Trophoblast cell (in vitro differentiated cells and primary cell): ENCODE measurements around the gene SHOX.

ENCODE experiments used
- DNase-seq, 2 donors: peaks; one replicate each; pipeline ENCODE4 v3.0.0-alpha.2; 2016
- H2AFZ ChIP-seq: 2 replicates; pipeline ENCODE4 v1.6.1; 2013; ENCODE audit warnings: low read length, moderate library complexity, mild to moderate bottlenecking; ENCODE audit not compliant: insufficient read depth, poor library complexity
- H2AK5ac ChIP-seq: 2 replicates; pipeline ENCODE4 v1.6.1; 2013; ENCODE audit warnings: mild to moderate bottlenecking, low read length
- H2BK120ac ChIP-seq: 2 replicates; pipeline ENCODE4 v1.6.1; 2013; ENCODE audit warnings: low read length, mild to moderate bottlenecking, moderate library complexity; ENCODE audit not compliant: insufficient read depth, poor library complexity
- H2BK12ac ChIP-seq: 2 replicates; pipeline ENCODE4 v1.6.1; 2013; ENCODE audit warnings: mild to moderate bottlenecking, low read length, moderate library complexity
- H2BK5ac ChIP-seq: 2 replicates; pipeline ENCODE4 v1.6.1; 2013; ENCODE audit warnings: low read length, low read depth, moderate library complexity, mild to moderate bottlenecking; ENCODE audit not compliant: poor library complexity
- H3K14ac ChIP-seq: 2 replicates; pipeline ENCODE4 v1.6.1; 2013; ENCODE audit warnings: mild to moderate bottlenecking, low read length
- H3K18ac ChIP-seq: 2 replicates; pipeline ENCODE4 v1.6.1; 2013; ENCODE audit warnings: mild to moderate bottlenecking, low read length
- H3K23ac ChIP-seq: 2 replicates; pipeline ENCODE4 v1.6.1; 2013; ENCODE audit warnings: low read length
- H3K27ac ChIP-seq: 2 replicates; pipeline ENCODE4 v1.5.1; 2013; ENCODE audit warnings: low read depth, mild to moderate bottlenecking, inconsistent platforms, low read length, moderate library complexity
- H3K27me3 ChIP-seq: 2 replicates; pipeline ENCODE4 v1.6.1; 2013; ENCODE audit warnings: inconsistent platforms, mild to moderate bottlenecking, low read length, moderate library complexity; ENCODE audit not compliant: insufficient read depth
- H3K36me3 ChIP-seq, 2 experiments: 1 replicate in 1 of 2; 2 replicates in 1 of 2; pipeline ENCODE4 v1.6.1; 2013; ENCODE audit warnings: low read length in 2 of 2, mild to moderate bottlenecking in 2 of 2, moderate library complexity in 1 of 2; ENCODE audit not compliant: insufficient read depth in 2 of 2, control insufficient read depth in 1 of 2
- H3K4ac ChIP-seq: 2 replicates; pipeline ENCODE4 v1.6.1; 2013; ENCODE audit warnings: low read depth, mild to moderate bottlenecking, low read length, moderate library complexity
- H3K4me1 ChIP-seq, 2 experiments: 1 replicate in 1 of 2; 2 replicates in 1 of 2; pipeline ENCODE4 v1.6.1; 2013; ENCODE audit warnings: low read length in 2 of 2, mild to moderate bottlenecking in 2 of 2, moderate library complexity in 1 of 2; ENCODE audit not compliant: insufficient read depth in 2 of 2, control insufficient read depth in 1 of 2
- H3K4me2 ChIP-seq: 2 replicates; pipeline ENCODE4 v1.6.1; 2013; ENCODE audit warnings: inconsistent platforms, mild to moderate bottlenecking, low read length, moderate library complexity
- H3K4me3 ChIP-seq: 2 replicates; pipeline ENCODE4 v1.5.1; 2013; ENCODE audit warnings: mild to moderate bottlenecking, low read depth, low read length, inconsistent platforms
- H3K79me1 ChIP-seq: one replicate; pipeline ENCODE4 v1.6.1; 2013; ENCODE audit warnings: low read length
- H3K79me2 ChIP-seq: 2 replicates; pipeline ENCODE4 v1.6.1; 2013; ENCODE audit warnings: low read length, mild to moderate bottlenecking; ENCODE audit not compliant: control insufficient read depth, insufficient read depth, poor library complexity
- H3K9ac ChIP-seq: 2 replicates; pipeline ENCODE4 v1.6.1; 2013; ENCODE audit warnings: mild to moderate bottlenecking, low read length
- H3K9me3 ChIP-seq: 2 replicates; pipeline ENCODE4 v1.6.1; 2013; ENCODE audit warnings: low read depth, mild to moderate bottlenecking, control low read depth, inconsistent platforms, low read length; ENCODE audit not compliant: insufficient read depth
- H4K12ac ChIP-seq: 2 replicates; pipeline ENCODE4 v1.6.1; 2013; ENCODE audit warnings: low read depth, mild to moderate bottlenecking, low read length, moderate library complexity
- H4K8ac ChIP-seq: 2 replicates; pipeline ENCODE4 v1.6.1; 2013; ENCODE audit warnings: low read depth, mild to moderate bottlenecking, low read length, moderate library complexity
- H4K91ac ChIP-seq: one replicate; pipeline ENCODE4 v1.6.1; 2013; ENCODE audit warnings: low read depth, mild to moderate bottlenecking, low read length, moderate library complexity
- WGBS: extraction: QIAGEN DNeasy Blood & Tissue Kit; methylation state at CpG from one replicate; pipeline ENCODE4 v1.1.7; 2013; ENCODE audit warnings: missing lambda C conversion rate; ENCODE audit not compliant: insufficient read length, insufficient coverage; ENCODE audit errors: extremely low coverage; 5-methylcytosine and 5-hydroxymethylcytosine counted together

The SHOX gene

GRCh38 chrX:675955-676295, 45.3 kb downstream of the SHOX start:
- H3K23ac ChIP-seq: no peak overlapping the region
- peak overlapping the region; percentile 45 for H4K91ac ChIP-seq
- no peak overlapping the region for H4K8ac ChIP-seq
- no peak overlapping the region for H3K4me3 ChIP-seq
- no CpG with 5 or more reads among the region's 15 CpGs for WGBS
- H3K27me3 ChIP-seq: no peaks in the 10 kb centered on the region
- H4K12ac ChIP-seq: no peak overlapping the region
- peaks cover 4% of the 10 kb centered on the region for H3K79me1 ChIP-seq
- no peak overlapping the region for H3K4me2 ChIP-seq
- peak overlapping the region; percentile 39 for H2AFZ ChIP-seq
- H2BK5ac ChIP-seq: no peak overlapping the region
- H3K36me3 ChIP-seq: no peaks in the 10 kb centered on the region
- no peak overlapping the region for H3K14ac ChIP-seq
- H3K4ac ChIP-seq: no peak overlapping the region
- DNase-seq: no peak
- H3K4me1 ChIP-seq: peaks cover 18 to 22% of the 10 kb centered on the region in 2 experiments
- peak overlapping the region; percentile 5 for H3K18ac ChIP-seq
- H2AK5ac ChIP-seq: no peak overlapping the region
- peak overlapping the region; percentile 30 for H3K27ac ChIP-seq
- no peak overlapping the region for H2BK12ac ChIP-seq
- H3K9me3 ChIP-seq: peaks cover 6% of the 10 kb centered on the region
- no peak overlapping the region for H3K9ac ChIP-seq
- H2BK120ac ChIP-seq: no peak overlapping the region
- no peaks in the 10 kb centered on the region for H3K79me2 ChIP-seq

DNA sequence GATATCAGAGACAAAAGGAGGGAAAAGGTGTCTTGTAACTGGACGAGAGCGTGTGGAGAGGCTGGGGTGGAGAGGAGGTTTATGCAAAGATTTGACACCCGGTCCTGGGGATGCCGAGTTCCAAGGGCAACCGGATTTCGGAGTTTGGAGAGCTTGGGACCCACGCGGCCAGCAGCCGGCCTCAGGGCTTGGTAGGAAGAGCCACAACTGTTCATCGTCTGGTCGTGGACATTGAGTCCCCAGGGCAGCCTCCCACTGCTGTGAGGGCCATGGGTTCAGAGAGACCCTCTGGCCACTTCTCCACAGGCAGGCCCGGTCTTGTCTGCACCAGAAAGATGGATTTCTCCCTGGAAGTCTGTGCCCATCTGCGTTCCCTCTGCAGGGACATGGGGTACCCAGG, 46.8 kb downstream of the SHOX start:
- Histone ChIP-seq H3K27me3 (no peaks in the 10 kb centered on the region), H3K4me2 (no peak overlapping the region), H3K18ac (no peak overlapping the region), H3K23ac (no peak overlapping the region), H3K9ac (no peak overlapping the region), H4K8ac (no peak overlapping the region), H2BK5ac (no peak overlapping the region), H3K4ac (no peak overlapping the region), H3K4me3 (no peak overlapping the region), H3K9me3 (peaks cover 6% of the 10 kb centered on the region), H3K14ac (no peak overlapping the region), H2BK12ac (peak overlapping the region; percentile 37), H3K4me1 (peaks cover 21 to 24% of the 10 kb centered on the region in 2 experiments), H4K12ac (no peak overlapping the region), H4K91ac (peak overlapping the region; percentile 29), H3K27ac (no peak overlapping the region), H3K79me2 (no peaks in the 10 kb centered on the region), H2AFZ (no peak overlapping the region), H2AK5ac (no peak overlapping the region), H3K36me3 (no peaks in the 10 kb centered on the region), H3K79me1 (peaks cover 6% of the 10 kb centered on the region), H2BK120ac (peak overlapping the region; percentile 23)
- no CpG with 5 or more reads among the region's 13 CpGs for WGBS
- DNase-seq: no peak

DNA sequence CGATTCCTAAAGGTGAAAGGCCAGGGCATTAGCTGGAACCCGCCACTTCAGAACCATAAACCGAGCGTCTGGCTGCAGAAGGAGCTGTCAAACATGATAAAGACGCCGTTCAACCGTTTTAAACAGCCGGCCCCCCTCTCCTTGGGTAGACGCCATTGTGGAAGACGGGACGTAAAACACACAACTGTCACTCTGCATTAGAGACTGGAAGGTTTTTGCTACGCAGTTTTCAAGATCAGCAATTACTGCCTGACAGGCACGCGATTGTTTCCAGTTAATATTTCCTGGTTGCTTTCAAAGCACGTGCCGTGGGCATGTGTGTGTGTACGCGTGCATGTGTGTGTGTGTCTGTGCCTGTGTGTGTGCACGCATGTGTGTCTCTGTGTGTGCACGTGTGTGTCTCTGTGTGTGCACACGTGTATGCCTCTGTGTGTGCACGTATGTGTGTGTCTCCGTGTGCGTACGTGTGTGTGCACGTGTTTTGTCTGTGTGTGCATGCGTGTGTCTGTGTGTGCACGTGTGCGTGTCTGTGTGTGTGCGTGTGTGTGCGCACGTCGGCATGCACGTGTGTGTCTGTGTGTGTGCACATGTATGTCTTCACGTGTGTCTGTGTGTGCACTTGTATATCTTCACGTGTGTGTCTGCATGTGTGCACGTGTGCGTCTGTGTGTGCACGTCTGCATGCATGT, 48.8 kb downstream of the SHOX start:
- Histone ChIP-seq H2BK5ac (no peak overlapping the region), H3K79me1 (peaks cover 9% of the 10 kb centered on the region), H3K36me3 (no peaks in the 10 kb centered on the region), H3K14ac (no peak overlapping the region), H3K79me2 (no peaks in the 10 kb centered on the region), H4K12ac (no peak overlapping the region), H3K4me3 (peak overlapping the region; percentile 6), H3K4me1 (peaks cover 16 to 21% of the 10 kb centered on the region in 2 experiments), H3K27me3 (no peaks in the 10 kb centered on the region), H3K18ac (no peak overlapping the region), H3K4me2 (no peak overlapping the region), H3K23ac (no peak overlapping the region), H4K8ac (no peak overlapping the region), H2AFZ (no peak overlapping the region), H3K9me3 (peaks cover 9% of the 10 kb centered on the region), H3K4ac (no peak overlapping the region), H2AK5ac (no peak overlapping the region), H3K9ac (no peak overlapping the region), H4K91ac (no peak overlapping the region), H3K27ac (no peak overlapping the region), H2BK120ac (no peak overlapping the region), H2BK12ac (no peak overlapping the region)
- no peak for DNase-seq
- no CpG with 5 or more reads among the region's 39 CpGs for WGBS

GRCh38 chrX:680062-680461, 49.5 kb downstream of the SHOX start:
- no peak overlapping the region for H3K18ac ChIP-seq
- H3K27me3 ChIP-seq: no peaks in the 10 kb centered on the region
- no peak for DNase-seq
- no peak overlapping the region for H2BK12ac ChIP-seq
- H2BK120ac ChIP-seq: no peak overlapping the region
- no peaks in the 10 kb centered on the region for H3K79me2 ChIP-seq
- H3K27ac ChIP-seq: no peak overlapping the region
- H3K79me1 ChIP-seq: peaks cover 10% of the 10 kb centered on the region
- no peaks in the 10 kb centered on the region for H3K36me3 ChIP-seq
- H3K4me2 ChIP-seq: no peak overlapping the region
- no peak overlapping the region for H4K12ac ChIP-seq
- H3K4me1 ChIP-seq: peaks cover 16 to 21% of the 10 kb centered on the region in 2 experiments
- WGBS: no CpG with 5 or more reads among the region's 14 CpGs
- peaks cover 9% of the 10 kb centered on the region for H3K9me3 ChIP-seq
- H3K4me3 ChIP-seq: no peak overlapping the region
- H4K8ac ChIP-seq: no peak overlapping the region
- H3K9ac ChIP-seq: no peak overlapping the region
- H2BK5ac ChIP-seq: no peak overlapping the region
- H3K14ac ChIP-seq: no peak overlapping the region
- no peak overlapping the region for H2AFZ ChIP-seq
- H3K4ac ChIP-seq: no peak overlapping the region
- no peak overlapping the region for H4K91ac ChIP-seq
- no peak overlapping the region for H2AK5ac ChIP-seq
- no peak overlapping the region for H3K23ac ChIP-seq
